Measurements from ENCODE around the gene MRS2.
"Not testable (repeated sequence)": the region's sequence is repeated elsewhere in the genome, so short reads cannot be mapped to it uniquely, and the experiment has no call there.

The MRS2 gene

DNA sequence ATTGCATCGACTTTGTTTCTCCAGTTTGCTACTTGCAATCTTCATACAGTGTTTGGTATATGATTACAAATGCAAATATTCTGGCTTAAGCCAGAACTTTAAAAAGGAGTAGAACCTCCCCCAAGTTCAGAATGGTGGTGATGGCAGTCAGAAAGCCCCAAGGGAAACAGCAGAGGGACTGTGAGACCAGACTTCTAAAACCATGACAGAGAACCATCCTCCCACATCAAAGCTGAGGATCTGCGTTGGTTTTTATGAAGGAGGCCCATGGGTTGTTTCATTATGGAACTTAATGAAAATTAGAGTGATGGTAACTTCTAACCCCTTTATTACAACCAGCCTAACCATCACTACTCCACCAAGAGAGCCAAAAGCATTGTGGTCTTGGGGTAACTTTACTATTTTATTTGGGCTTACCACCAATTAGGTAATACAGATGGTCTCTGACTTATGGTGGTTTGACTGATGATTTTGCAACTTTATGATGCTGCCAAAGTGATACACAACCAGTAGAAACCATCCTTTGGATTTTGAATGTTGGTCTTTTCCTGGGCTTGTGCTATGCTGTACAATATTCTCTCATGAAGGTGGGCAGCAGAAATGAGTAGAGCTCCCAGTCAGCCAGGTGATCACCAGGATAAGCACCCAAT, 10.9 kb upstream of the MRS2 start:
- no peak for DNase-seq

DNA sequence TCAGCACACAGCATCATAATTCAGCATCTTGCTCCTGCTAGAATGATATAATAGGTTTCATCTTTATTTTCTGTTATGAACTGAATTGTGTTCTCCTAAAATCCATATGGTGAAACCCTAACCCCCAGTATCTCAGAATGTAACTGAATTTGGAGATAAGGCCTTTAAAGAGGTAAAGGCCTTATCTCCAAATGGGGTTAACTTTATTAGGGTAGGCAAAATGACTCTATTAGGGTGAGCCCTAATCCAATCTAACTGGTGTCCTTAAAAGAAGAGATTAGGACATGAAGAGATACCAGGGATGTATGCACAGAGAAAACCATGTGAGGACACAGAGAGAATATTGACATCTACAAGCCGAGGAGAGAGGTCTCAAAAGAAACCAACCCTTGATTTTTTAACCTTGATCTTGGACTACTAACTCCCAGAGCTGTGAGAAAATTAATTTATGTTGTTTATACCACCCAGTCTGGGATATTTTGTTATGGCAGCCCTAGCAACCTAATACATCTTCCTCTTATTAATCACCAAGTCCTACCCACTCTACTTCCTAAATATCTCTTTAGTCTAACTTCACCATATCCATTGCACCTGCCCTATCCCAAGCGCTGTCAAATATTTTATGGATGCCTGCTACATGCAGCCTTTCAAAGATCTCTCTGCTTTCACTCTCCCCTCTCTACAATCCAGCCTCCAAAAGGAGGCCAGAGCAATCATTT, 8.5 kb upstream of the MRS2 start:
- DNase-seq: no peak

DNA sequence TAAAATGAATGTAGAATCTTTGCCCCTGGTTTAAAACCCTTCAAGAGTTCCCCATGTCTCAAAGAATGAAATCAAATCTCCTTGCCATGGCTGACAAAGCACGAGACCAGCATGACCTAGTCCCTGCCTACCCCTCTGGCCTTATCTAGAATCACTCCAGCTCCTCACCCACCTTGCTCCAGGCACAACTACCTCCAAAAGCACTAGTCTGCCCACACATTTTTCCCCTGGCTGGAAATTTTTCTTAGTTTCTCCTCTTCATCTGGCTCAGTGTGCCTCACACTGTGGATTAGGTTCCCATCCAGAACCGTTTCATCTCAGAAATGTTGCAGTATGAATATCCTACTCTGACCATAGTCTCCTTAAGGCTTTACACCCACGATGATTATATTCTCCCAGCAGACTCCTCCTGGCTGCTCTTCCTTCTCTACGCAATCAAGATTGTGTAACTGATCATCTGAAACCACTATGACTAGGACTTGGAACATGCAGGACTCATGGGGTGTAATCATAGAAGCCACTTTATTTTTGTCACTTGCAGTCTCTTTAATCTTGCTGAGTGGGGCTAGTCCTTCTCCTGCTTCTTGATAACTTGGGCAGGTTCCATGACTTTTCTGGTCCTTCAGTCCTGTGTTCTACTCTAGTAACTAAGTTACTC, 7.8 kb upstream of the MRS2 start:
- DNase-seq: no peak

DNA sequence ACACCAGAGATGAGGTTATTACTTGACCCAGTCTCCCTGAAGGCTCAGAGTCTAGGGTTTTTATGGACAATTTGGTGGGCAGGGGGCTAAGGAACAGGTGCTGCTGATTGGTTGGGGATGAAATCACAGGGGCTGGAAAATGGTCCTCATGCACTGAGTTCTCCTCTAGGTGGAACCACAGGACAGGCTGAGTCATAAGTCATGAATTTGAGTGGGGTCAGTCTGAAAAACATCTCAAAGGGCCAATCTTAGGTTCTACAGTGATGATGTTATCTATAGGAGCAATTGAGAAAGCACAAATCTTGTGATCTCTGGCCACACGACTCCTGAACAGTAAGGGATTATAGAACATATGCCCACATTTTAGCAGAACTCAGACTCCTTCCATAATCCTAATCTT, 5.9 kb upstream of the MRS2 start:
- no peak for DNase-seq

DNA sequence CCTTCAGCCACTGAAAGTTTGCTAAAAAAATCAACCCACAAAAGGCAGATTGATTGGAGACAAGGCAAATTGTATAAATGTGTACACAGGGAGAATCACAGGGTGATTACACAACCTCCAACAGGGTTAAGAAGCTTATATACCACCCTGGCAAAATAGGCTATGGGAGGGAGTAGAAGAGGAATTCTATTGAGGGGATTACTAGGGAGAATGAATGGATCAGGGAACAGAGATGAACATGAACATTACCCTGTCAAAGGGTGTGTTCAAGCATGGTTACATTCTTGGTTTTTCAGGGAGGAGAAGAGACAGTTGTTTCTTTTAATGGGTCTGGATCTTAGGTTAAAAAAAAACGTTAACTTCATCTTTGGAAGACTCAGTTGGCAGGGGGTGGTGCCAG, 5.1 kb upstream of the MRS2 start:
- no peak for DNase-seq

DNA sequence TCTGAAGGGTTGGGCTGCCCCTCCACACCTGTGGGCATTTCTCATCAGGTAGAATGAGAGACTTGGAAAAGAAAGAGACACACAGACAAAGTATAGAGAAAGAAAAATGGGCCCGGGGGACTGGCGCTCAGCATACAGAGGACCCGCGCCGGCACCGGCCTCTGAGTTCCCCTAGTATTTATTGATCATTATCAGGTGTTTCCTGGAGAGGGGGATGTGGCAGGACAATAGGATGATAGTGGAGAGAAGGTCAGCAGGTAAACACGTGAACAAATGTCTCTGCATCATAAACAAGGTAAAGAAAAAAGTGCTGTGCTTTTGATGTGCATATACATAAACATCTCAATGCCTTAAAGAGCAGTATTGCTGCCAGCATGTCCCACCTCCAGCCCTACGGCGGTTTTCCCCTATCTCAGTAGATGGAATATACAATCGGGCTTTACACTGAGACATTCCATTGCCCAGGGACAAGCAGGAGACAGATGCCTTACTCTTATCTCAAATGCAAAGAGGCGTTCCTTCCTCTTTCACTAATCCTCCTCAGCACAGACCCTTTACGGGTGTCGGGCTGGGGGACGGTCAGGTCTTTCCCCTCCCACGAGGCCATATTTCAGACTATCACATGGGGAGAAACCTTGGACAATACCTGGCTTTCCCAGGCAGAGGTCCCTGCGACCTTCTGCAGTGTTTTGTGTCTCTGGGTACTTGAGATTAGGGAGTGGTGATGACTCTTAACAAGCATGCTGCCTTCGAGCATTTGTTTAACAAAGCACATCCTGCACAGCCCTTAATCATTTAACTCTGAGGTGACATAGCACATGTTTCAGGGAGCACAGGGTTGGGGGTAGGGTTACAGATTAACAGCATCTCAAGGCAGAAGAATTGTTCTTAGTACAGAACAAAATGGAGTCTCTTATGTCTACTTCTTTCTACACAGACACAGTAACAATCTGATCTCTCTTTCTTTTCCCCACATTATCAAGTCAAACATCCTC, 2.4 kb upstream of the MRS2 start:
- DNase-seq: not testable (repeated sequence)

DNA sequence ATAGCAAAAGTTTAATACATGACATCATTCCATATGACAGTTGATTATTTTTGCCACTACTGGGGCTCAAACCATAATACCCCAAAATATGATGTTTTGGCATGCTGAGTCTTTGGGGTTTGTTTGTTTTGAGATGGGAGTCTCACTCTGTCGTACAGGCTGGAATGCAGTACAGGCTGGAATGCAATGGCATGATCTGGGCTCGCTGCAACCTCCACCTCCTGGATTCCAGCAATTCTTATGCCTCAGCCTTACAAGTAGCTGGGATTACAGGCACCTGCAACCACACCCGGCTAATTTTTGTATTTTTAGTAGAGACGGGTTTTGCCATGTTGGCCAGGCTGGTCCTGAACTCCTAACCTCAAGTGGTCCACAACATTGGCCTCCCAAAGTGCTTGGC, 1.3 kb upstream of the MRS2 start:
- DNase-seq: no peak

DNA sequence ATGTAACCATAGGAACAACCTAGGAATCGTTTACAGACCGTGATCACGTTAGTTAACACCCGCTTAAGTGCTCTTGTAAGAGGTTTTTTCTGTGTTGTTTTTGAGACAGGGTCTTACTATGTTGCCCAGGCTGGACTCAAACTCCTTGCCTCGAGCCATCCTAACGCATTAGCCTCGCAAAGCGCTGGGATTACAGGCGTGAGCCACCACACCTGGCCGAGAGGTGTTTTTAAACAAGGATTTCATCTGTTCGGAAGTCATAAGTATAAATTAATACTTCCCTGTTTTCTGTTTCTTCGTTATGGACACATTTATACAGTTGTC, 727 bp downstream of the MRS2 start:
- peak in 1 of 6 experiments; percentile 49 for DNase-seq

DNA sequence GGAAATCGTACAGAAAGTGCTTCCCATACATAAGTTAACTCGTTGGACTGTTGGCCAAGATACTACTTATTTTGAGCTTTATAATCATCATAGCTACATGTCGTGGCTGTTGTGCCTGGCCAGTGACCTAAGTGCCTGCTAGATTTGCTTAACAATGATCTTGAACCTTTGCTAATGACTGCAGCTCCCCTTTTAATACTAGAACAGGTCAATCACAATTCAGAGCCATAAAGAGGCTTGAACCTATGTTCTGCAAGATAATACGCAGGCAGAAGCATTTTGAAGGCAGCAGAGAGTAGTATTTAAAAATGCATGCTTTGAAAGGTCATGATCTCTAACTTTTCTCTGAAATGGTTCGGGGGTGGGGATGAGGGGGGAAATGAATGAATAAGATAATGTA, 2.5 kb downstream of the MRS2 start:
- DNase-seq: no peak

DNA sequence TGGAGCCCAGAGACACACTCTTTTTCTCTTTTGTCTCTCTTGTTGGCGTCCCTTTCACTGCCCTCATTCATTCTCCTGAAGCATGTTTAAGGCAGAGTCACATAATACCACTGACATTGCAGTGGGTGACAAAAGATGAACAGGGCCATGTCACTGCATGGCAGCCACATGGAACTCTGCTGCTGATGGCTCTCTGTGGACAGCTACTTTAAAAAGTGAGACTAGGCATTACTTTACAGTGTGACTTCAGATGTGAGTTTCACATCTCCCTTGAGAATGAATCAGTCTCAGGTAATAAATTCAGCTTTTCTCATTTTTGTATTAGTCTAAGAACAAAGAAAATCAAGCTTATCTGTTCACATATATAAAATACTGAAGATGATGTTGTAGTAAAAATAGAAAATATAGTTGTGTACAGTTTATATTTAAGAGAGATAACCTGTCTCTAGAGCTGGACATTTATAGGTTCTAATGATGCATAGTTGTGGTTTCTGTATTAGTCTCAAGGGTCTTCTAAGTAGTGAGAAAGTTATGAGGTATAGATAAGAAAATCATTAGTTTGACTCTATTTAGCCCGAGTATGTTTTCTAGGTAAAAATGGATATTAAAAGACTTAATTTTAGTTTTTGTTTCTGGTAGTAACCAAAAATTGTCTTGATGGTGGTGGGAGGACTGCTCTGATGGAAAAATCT, 6.1 kb downstream of the MRS2 start:
- DNase-seq: no peak

DNA sequence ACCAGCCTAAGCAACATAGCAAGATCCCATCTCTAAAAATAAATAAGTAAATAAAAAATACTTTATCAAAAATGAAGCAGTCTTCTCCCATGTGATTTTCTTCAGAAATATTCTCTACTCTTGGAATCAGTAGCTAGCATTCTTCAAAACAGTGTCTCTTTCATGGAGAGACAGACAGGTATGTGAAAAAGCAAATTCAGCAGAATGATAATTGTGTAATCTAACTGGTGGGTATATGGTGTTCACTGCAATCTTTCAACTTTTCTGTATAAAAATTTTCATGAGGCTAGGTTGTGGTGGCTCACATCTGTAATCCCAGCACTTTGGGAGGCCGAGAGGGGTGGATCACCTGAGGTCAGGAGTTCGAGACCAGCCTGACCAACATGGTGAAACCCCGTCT, 7.9 kb downstream of the MRS2 start:
- DNase-seq: no peak

DNA sequence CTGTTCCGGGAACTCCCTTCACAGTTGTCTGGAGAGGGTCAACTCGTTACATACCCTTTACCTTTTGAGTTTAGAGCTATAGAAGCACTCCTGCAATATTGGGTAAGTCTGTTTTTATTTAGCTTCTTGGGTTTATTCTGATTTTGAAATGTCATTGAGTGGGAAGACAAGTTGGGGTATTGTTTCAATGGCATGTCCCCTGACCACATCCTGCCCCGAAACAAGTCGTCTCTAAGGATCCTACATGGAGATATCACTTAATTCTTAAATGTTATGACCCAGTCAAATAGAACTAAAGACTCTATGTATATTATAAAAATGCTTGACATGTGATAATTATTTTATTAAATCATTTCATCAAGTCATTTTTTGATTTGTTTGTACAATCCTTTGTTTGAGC, 9.6 kb downstream of the MRS2 start:
- DNase-seq: no peak

DNA sequence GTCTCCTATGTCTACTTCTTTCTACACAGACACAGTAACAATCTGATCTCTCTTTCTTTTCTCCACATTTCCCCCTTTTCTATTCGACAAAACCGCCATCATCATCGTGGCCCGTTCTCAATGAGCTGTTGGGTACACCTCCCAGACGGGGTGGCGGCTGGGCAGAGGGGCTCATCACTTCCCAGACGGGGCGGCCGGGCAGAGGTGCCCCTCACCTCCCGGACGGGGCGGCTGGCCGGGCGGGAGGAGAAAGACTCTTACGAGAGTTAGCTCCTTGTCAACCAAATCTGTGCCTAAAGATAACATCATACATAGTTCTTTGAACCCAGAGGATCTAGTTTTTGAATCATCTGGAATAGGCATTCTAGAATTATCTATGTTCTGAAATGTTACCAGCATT, 11.8 kb downstream of the MRS2 start:
- DNase-seq: not testable (repeated sequence)

DNA sequence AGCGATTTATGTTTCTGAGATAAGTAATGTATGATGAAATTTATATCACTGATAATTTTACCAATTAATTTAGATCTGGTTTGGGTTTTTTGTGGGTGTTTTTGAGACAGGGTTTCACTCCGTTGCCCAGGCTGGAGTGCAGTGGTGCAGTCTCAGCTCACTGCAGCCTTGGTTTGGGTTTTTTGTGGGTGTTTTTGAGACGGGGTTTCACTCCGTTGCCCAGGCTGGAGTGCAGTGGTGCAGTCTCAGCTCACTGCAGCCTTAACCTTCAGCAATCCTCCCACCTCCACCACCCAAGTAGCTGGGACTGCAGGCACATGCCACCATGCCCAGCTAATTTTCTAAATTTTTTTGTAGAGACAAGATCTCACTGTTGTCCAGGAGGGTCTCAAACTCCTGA, 13.0 kb downstream of the MRS2 start:
- no peak for DNase-seq

DNA sequence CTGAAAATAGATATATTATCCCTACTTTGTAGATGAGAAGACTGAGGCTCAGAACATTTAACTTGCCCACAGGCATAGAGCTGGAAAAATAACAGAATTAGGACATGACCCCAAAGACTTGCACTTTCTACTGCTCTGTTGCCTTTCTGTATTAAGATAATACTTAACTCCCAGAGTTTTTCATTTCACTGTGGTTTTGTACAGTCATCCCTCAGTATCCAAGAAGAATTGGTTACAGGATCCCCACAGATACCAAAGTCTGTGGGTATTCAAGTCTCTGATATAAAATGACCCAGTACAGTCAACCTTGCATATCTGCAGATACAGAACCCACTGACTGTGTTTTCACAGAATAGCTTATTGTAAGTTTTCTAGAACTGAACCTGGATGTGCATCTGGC, 16.8 kb downstream of the MRS2 start:
- DNase-seq: no peak

DNA sequence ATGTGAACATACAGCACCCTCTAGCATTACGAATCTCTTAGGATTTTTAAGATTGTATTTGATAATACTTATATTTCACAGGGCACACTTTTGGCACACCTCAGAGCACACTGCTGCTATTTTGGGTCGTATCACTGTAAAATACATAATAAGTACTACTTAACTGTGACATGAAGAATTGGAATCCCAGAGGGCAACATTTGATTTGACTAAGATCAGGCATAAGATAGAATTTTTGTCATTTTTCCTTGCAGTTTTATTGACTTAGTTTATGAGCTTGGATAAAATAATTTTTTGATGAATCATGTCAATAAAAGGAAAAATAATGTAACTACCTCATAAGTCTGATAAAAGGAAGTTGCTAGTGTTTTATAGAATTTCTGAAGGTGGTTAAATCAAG, 22.4 kb downstream of the MRS2 start:
- DNase-seq: no peak

DNA sequence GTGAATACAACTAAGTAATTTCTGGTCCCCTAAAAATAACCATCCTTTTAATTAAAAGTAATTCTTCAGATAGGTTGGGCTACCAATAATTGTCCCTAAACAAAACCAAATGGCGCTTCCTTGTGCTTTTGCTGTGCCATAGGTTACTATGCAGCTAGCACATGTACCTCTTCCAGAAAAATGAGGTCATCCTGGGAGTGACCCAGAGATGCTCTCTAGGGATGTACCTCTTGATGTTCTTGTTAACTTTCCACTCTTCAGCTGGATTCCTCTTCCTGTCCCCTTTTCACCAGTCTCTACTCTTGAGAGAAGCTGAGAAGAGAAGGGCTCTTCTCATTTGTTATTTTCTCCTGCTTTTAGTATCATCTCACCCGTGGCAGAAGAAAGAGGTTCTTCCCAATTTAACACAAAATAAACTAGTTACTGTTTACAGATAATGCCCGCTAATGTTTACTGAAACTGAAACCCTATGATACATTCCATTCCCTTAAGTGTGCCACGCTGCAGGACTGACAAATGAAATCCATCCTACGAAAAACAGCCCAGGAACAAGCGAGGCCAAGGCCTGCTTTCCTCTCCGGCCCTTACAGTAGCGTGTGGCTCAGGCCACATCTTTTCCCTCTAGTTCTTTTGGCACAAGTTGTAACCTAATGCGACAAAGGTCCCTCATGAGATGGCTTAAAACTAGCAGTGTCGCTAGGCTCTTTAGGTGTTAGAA, 24.2 kb downstream of the MRS2 start:
- DNase-seq: no peak

DNA sequence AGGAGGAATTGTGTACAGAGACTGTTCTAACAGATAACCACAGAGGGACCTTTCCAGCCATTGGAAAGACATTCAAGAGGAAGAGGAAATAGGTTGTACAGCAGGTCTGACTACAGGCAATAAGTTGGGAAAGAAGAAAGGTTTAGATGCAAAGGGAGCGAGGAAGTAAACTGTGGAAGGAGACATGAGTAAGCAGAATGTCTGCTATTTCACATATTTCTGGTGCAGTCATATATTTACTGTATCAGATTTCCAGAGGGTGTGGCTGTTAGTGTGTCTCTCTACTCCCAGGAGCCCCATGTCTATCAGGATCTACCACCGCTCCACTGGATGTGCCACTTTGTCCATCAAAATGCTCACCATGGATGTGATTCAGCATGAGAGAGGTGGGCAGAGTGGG, 25.9 kb downstream of the MRS2 start:
- no peak for DNase-seq

DNA sequence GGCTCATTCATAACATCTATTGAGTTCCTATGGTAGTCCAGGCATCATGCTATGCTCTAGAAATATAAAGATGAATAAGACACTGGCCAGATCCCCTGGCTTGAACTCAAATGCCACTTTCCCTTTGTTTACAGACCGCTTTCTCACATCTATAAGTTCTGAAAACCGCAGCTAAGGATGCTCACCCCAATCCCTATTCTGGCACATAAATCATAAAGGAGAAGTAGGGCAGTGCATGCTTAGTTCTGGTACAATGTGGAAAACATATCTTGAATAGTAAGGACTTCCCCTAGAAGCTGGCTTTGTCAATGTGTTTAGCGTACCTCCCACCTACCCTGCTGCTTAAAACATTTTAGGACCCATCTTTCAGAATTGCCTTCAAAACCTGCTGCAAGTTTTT, 26.4 kb downstream of the MRS2 start:
- no peak for DNase-seq

DNA sequence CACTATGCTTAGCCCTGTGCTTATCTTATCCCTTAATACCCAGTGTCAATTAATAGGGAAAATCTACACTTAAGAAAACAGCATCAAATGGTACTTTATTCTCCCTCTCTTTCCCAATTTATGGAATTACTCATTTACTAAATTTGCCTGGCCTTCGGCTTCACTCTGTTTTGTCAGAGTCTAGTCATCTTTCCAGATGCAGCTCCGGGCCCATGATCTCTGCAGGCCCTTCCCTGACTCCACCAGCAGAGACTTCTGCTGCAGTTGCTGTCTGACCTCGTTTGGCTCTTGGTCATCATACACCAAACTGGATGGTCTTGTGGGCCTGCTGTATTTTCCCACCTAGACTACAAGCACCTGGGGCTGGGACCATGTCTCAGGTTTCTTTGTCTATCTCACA, 27.4 kb downstream of the MRS2 start:
- DNase-seq: no peak

DNA sequence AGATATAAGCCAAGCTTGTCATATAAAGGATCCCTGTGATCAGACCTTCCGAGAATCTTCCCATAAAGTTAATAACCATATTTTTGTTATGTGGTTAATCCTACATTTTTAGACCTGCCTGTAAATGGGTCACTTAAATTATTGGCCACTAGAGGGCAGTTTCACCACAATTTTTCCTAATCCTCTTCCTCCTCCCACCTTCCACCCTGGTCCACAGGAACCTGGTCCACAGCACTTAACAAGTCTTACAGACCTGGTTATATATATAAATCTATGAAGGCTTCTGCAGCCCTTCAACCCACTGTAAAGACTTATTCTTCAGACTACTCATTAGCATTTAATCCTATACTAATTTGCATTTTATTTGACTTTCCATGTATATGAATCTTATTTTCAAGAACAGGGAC, 28.3 kb downstream of the MRS2 start:
- DNase-seq: peak in 3 of 6 experiments; percentile 1 to 40 (median 30)

DNA sequence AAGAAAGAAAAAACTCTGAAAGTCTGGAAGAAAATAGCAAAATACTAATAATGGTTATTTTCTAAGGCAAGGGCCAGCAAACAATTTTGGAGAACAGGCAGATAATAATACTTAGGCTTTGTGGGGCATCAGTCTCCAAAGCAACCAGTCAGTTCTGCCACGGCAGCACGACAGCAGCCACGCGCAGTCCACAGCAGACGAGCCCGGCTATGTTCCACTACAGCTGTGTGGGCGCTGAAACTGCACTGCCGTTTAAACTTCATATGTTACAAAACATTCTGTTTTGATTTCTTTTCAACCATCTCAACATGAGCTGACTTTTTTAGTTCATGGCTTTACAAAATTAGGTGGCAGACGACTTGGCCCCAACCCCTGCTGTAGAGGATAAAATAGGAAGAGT, 29.9 kb downstream of the MRS2 start:
- DNase-seq: no peak
